Calu3 (cell line): ENCODE results near the gene SDK2. TPM values are rescaled to one million over a fixed set of nuclear protein-coding genes. Genes with fewer than 3 reads are reported as not detected.

ENCODE experiments used
- BruUV-seq: library from RNA; stranded (reverse); fragments of 400-500 nt; replicated peaks from 2 replicates; lab custom pipeline; 2021; lab: Mats Ljungman, UMichigan
- CTCF ChIA-PET: fragments of 300-600 bp; sonication (Branson Sonifier 250); formaldehyde crosslinking; loops from one replicate; lab custom pipeline; 2022; ENCODE audit warnings: antibody characterized with exemption; lab: Charles Lee
- DNase-seq: peaks from one replicate; pipeline ENCODE4 v3.0.0; 2022
- H3K27ac Mint-ChIP-seq: one replicate; pipeline ENCODE4 v1.8.0; 2022; ENCODE audit warnings: mixed read lengths; ENCODE audit not compliant: unreplicated experiment
- H3K27me3 Mint-ChIP-seq: one replicate; pipeline ENCODE4 v1.8.0; 2022; ENCODE audit warnings: mixed read lengths; ENCODE audit not compliant: unreplicated experiment
- H3K36me3 Mint-ChIP-seq: one replicate; pipeline ENCODE4 v1.8.0; 2022; ENCODE audit warnings: mild to moderate bottlenecking, moderate library complexity, mixed read lengths; ENCODE audit not compliant: insufficient read depth, unreplicated experiment
- H3K4me1 Mint-ChIP-seq: one replicate; pipeline ENCODE4 v1.8.0; 2022; ENCODE audit warnings: mild to moderate bottlenecking, low read depth, mixed read lengths; ENCODE audit not compliant: unreplicated experiment
- H3K4me3 Mint-ChIP-seq: one replicate; pipeline ENCODE4 v1.8.0; 2022; ENCODE audit warnings: mild to moderate bottlenecking, low read depth, moderate library complexity, mixed read lengths; ENCODE audit not compliant: unreplicated experiment
- H3K9me3 Mint-ChIP-seq: one replicate; pipeline ENCODE4 v1.8.0; 2022; ENCODE audit warnings: low read depth, mixed read lengths; ENCODE audit not compliant: unreplicated experiment
- intact Hi-C: fragments of 100-400 bp; cut with micrococcal nuclease; formaldehyde crosslinking; loops from one replicate; pipeline ENCODE4 v1.10.0; 2022; ENCODE audit not compliant: unreplicated experiment
- total RNA-seq: library from RNA; stranded (reverse); gene quantifications from 2 replicates; pipeline ENCODE4 v1.2.3, GENCODE V29; 2022
- TF ChIP-seq, protein P1 (sequence below): fragments of 200-600 bp; IDR thresholded peaks from one replicate; pipeline ENCODE4 v1.8.0; 2022; ENCODE audit warnings: antibody characterized with exemption; ENCODE audit not compliant: unreplicated experiment

SDK2 gene
- total RNA-seq, 1 experiment from 2014 or later: not detected

DNA sequence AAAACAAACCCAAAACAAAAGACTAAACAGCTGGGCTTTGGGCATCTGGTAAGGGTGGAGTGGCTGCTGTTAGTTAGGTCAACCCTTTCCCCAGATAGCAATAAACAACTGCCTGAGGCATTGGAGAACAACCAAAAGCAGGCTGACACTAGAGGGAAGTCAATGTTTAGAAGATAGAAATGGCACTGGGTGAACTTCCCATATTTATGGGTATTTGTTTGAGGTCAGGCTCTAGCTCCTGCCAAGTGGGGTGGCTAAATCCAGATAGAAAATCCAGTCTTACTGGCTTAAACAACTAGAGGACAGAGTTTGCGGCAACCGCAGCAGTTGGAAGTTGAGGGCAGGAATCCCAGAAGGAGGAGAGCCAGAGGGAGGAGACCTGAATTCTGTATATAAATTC is 79.4 kb downstream of the SDK2 start:
- no peak for DNase-seq
- no TSS peak for BruUV-seq
- Mint-ChIP-seq H3K9me3 (no peaks in the 10 kb centered on the region), H3K4me3 (no peak overlapping the region), H3K27ac (no peak overlapping the region), H3K4me1 (no peaks in the 10 kb centered on the region), H3K27me3 (peaks cover 52% of the 10 kb centered on the region), H3K36me3 (no peaks in the 10 kb centered on the region)
- TF ChIP-seq, protein P1, sequence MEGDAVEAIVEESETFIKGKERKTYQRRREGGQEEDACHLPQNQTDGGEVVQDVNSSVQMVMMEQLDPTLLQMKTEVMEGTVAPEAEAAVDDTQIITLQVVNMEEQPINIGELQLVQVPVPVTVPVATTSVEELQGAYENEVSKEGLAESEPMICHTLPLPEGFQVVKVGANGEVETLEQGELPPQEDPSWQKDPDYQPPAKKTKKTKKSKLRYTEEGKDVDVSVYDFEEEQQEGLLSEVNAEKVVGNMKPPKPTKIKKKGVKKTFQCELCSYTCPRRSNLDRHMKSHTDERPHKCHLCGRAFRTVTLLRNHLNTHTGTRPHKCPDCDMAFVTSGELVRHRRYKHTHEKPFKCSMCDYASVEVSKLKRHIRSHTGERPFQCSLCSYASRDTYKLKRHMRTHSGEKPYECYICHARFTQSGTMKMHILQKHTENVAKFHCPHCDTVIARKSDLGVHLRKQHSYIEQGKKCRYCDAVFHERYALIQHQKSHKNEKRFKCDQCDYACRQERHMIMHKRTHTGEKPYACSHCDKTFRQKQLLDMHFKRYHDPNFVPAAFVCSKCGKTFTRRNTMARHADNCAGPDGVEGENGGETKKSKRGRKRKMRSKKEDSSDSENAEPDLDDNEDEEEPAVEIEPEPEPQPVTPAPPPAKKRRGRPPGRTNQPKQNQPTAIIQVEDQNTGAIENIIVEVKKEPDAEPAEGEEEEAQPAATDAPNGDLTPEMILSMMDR: no peak
- CTCF ChIA-PET: no interaction called here
- intact Hi-C loops: no loop called here

DNA sequence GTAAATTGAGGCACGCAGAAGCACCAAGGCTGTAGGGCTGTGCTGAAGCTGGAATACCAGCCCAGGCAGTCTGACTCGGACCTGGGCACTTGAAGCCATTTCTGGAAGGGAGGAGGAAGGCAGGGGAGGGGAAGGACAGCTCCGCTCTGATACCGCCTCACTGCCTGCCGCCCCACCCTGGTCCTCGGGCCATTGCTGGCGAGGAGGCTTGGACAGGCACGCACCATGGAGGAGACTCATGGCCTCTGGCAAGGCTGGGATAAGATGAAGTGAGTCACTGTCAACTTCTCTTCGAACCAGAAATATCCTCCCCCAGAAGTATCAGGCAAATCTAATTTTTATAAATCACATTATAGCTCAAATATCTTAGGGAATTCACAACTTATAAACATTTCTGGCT is 81.3 kb downstream of the SDK2 start:
- CTCF ChIA-PET: no interaction called here
- intact Hi-C loops: no loop called here
- TF ChIP-seq, protein P1: no peak
- Mint-ChIP-seq H3K27me3 (peaks cover 65% of the 10 kb centered on the region), H3K4me1 (no peaks in the 10 kb centered on the region), H3K27ac (no peak overlapping the region), H3K36me3 (no peaks in the 10 kb centered on the region), H3K4me3 (no peak overlapping the region), H3K9me3 (no peaks in the 10 kb centered on the region)
- BruUV-seq: no TSS peak
- no peak for DNase-seq

DNA sequence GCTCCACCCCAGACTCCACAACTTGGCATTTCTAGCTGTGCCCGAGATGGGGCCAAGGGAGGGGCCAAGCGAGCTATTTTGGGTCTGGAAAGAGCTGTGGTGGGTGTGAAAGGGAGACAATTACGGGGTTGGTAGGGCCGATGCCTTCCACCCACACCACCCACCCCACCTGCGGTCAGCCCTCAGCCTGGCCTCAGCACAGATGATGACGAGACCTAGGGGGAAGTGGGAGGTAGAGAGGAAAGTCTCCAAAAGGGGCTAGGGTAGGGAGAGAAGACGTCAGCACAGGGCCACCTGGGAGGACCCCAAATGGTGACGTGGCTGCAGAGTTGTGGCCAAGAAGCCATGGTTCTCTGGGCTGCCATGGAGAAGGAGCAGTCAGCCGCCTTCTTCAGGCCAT is 83.1 kb downstream of the SDK2 start:
- H3K4me3 Mint-ChIP-seq: no peak overlapping the region
- no peak for DNase-seq
- H3K27me3 Mint-ChIP-seq: peaks cover 83% of the 10 kb centered on the region
- H3K36me3 Mint-ChIP-seq: no peaks in the 10 kb centered on the region
- H3K9me3 Mint-ChIP-seq: no peaks in the 10 kb centered on the region
- intact Hi-C loops: no loop called here
- no peak overlapping the region for H3K27ac Mint-ChIP-seq
- TF ChIP-seq, protein P1: no peak
- H3K4me1 Mint-ChIP-seq: no peaks in the 10 kb centered on the region
- BruUV-seq: no TSS peak
- CTCF ChIA-PET: no interaction called here

DNA sequence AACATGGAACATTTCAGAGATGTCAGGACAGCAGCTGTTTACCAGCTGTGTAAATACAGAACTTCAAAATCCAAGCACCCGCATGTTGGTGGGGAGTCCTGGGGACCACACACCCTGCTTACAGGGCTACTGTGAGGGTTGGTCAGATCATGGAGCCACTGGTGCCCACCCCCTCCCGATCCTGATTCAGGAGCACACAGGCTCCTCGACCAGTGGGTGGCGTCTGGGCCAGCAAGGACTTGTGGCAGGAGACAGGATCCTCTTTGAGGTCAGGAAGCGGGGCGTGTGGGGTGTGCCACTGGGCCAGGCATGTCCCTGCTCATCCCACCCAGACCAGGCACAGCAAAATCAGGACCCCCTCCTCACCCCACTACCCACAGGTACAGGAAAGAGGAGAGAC is 83.6 kb downstream of the SDK2 start:
- CTCF ChIA-PET: no interaction called here
- TF ChIP-seq, protein P1: no peak
- Mint-ChIP-seq H3K9me3 (no peaks in the 10 kb centered on the region), H3K4me3 (no peak overlapping the region), H3K4me1 (no peaks in the 10 kb centered on the region), H3K36me3 (no peaks in the 10 kb centered on the region), H3K27me3 (peaks cover 86% of the 10 kb centered on the region), H3K27ac (no peak overlapping the region)
- no TSS peak for BruUV-seq
- intact Hi-C loops: no loop called here
- no peak for DNase-seq

DNA sequence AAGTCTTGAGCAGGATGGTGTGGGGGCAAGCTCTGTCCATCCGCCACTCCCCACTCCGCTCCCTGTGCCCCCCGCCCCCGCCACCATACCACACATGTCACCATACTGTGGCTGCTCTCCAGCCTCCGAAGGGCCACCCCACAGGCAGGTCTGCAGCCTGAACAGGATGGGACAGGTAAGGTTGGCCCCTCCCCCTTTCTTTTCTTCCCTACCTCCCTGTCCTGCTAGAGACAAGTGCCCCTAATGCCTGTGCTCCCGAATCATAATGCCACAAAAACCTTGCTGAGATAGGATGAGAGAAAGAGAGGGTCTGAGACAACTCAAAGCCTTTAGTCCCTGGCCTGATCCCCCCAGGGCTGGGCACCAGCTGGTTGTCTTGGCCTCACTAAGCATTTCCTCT is 84.7 kb downstream of the SDK2 start:
- Mint-ChIP-seq H3K4me1 (no peaks in the 10 kb centered on the region), H3K27me3 (peaks cover 86% of the 10 kb centered on the region), H3K36me3 (no peaks in the 10 kb centered on the region), H3K9me3 (no peaks in the 10 kb centered on the region), H3K4me3 (no peak overlapping the region), H3K27ac (no peak overlapping the region)
- BruUV-seq: no TSS peak
- TF ChIP-seq, protein P1: no peak
- DNase-seq: no peak
- intact Hi-C loops: no loop called here
- CTCF ChIA-PET: no interaction called here
